Fibroblast of lung (primary cell): ENCODE results near the gene ANKRD33. TPM values are rescaled to one million over a fixed set of nuclear protein-coding genes. Genes with fewer than 3 reads are reported as not detected.
A peak's percentile ranks its signal among the peaks of the same experiment; 100 is the strongest.

Source experiments
- DNase-seq, 2 donors: peaks; one replicate each; pipeline versions ENCODE4 v3.0.0 to v3.0.0-alpha.2; 2010; ENCODE audit warnings: low read depth in 2 of 2
- H2AFZ ChIP-seq: 2 replicates; pipeline ENCODE4 v1.5.1; 2012; ENCODE audit warnings: low read length, control low read depth, inconsistent platforms
- H3K27ac ChIP-seq: 2 replicates; pipeline ENCODE4 v1.5.1; 2011; ENCODE audit warnings: low read length, control low read depth; ENCODE audit not compliant: insufficient read depth
- H3K27me3 ChIP-seq: 2 replicates; pipeline ENCODE4 v1.5.1; 2011; ENCODE audit warnings: mild to moderate bottlenecking, low read length; ENCODE audit not compliant: control insufficient read depth, insufficient read depth
- H3K36me3 ChIP-seq: 2 replicates; pipeline ENCODE4 v1.5.1; 2011; ENCODE audit warnings: low read length; ENCODE audit not compliant: control insufficient read depth, insufficient read depth
- H3K4me1 ChIP-seq: 2 replicates; pipeline ENCODE4 v1.5.1; 2011; ENCODE audit warnings: low read length; ENCODE audit not compliant: control insufficient read depth, insufficient read depth; ENCODE audit errors: extremely low read depth
- H3K4me2 ChIP-seq: 2 replicates; pipeline ENCODE4 v1.5.1; 2011; ENCODE audit warnings: low read length, control low read depth; ENCODE audit not compliant: insufficient read depth; ENCODE audit errors: extremely low read depth
- H3K4me3 ChIP-seq, 4 experiments: fragments of 200-600 bp in 1 of 4; sonication (generic) in 1 of 4; replicated peaks in 1 of 4; 2 replicates each; pipeline ENCODE4 v1.5.1; 2011 to 2016; ENCODE audit warnings: low read length in 4 of 4, low read depth in 3 of 4, mild to moderate bottlenecking in 3 of 4, control low read depth in 2 of 4, inconsistent platforms in 1 of 4, mixed read lengths in 1 of 4; ENCODE audit not compliant: insufficient read depth in 1 of 4; ENCODE audit errors: control extremely low read depth in 1 of 4
- H3K79me2 ChIP-seq: 2 replicates; pipeline ENCODE4 v1.5.1; 2012; ENCODE audit warnings: mild to moderate bottlenecking, low read length, inconsistent platforms; ENCODE audit not compliant: control insufficient read depth, insufficient read depth
- H3K9ac ChIP-seq: 2 replicates; pipeline ENCODE4 v1.5.1; 2011; ENCODE audit warnings: mild to moderate bottlenecking, low read length, control low read depth; ENCODE audit not compliant: insufficient read depth
- H3K9me3 ChIP-seq: 2 replicates; pipeline ENCODE4 v1.5.1; 2012; ENCODE audit warnings: low read depth, low read length; ENCODE audit not compliant: control insufficient read depth, insufficient read depth
- H4K20me1 ChIP-seq: 2 replicates; pipeline ENCODE4 v1.5.1; 2011; ENCODE audit warnings: low read length; ENCODE audit not compliant: control insufficient read depth, insufficient read depth; ENCODE audit errors: extremely low read depth
- CTCF ChIP-seq, 2 donors: IDR thresholded peaks in 1 of 2; conservative IDR thresholded peaks in 1 of 2; 1 replicate in 1 of 2; 2 replicates in 1 of 2; pipeline ENCODE4 v1.5.1; 2011 to 2012; ENCODE audit warnings: low read length in 2 of 2, control low read depth in 1 of 2, inconsistent platforms in 1 of 2, low read depth in 1 of 2, mild to moderate bottlenecking in 1 of 2
- EZH2 ChIP-seq: IDR thresholded peaks from 2 replicates; pipeline ENCODE4 v1.5.1; 2012; ENCODE audit warnings: low read length, control low read depth, mild to moderate bottlenecking; ENCODE audit errors: missing control alignments
- polyA plus RNA-seq, 2 donors: library from polyadenylated mRNA; depleted of rRNA in 1 of 2; stranded (reverse) in 1 of 2; unstranded in 1 of 2; fragments of >200 nt; gene quantifications; 2 replicates each; pipeline ENCODE4 v1.2.1, GENCODE V29; 2011 to 2012; ENCODE audit warnings: missing spikeins in 1 of 2
- total RNA-seq: library from RNA; depleted of rRNA; stranded (reverse); fragments of >200 nt; gene quantifications from 2 replicates; pipeline ENCODE4 v1.2.1, GENCODE V29; 2014

ANKRD33 gene
- total and polyA plus RNA-seq, 2 donors (not counting 1 experiment from before 2014, with no cell fraction given): under 0.01 TPM; not detected in 1

- DNase-seq: no peak
These were observed 42.4 kb upstream of the ANKRD33 start for GRCh38 chr12:51845482-51845881.

GRCh38 chr12:51846271-51846691 is 41.6 kb upstream of the ANKRD33 start:
- TF ChIP-seq EZH2: peak; percentile 45
- TF ChIP-seq CTCF (conservative IDR thresholded peaks at IDR 0.05 in 1 of 2, IDR thresholded peaks at IDR 0.05 in 1 of 2; ENCODE audit: low read depth in 1 of 2, low read length in 2 of 2): no peak
- H3K4me2 ChIP-seq: no peak overlapping the region
- H3K9ac ChIP-seq: no peak overlapping the region
- H3K9me3 ChIP-seq: no peaks in the 10 kb centered on the region
- no peaks in the 10 kb centered on the region for H3K36me3 ChIP-seq
- H3K27me3 ChIP-seq: peaks cover 52% of the 10 kb centered on the region
- H2AFZ ChIP-seq: no peak overlapping the region
- no peak for DNase-seq
- no peaks in the 10 kb centered on the region for H3K79me2 ChIP-seq
- H3K4me1 ChIP-seq: no peaks in the 10 kb centered on the region
- H3K4me3 ChIP-seq: no peak overlapping the region
- H4K20me1 ChIP-seq: no peaks in the 10 kb centered on the region
- H3K27ac ChIP-seq: no peak overlapping the region

More at GRCh38 chr12:51845482-51845881, 42.4 kb upstream of the ANKRD33 start:
- Histone ChIP-seq H3K4me1 (no peaks in the 10 kb centered on the region), H3K36me3 (no peaks in the 10 kb centered on the region), H2AFZ (no peak overlapping the region), H3K27ac (no peak overlapping the region), H3K9me3 (no peaks in the 10 kb centered on the region), H3K79me2 (no peaks in the 10 kb centered on the region), H3K27me3 (peaks cover 53% of the 10 kb centered on the region), H3K4me3 (no peak overlapping the region), H4K20me1 (no peaks in the 10 kb centered on the region), H3K9ac (no peak overlapping the region), H3K4me2 (no peak overlapping the region)
- TF ChIP-seq CTCF (conservative IDR thresholded peaks at IDR 0.05 in 1 of 2, IDR thresholded peaks at IDR 0.05 in 1 of 2; ENCODE audit: low read depth in 1 of 2, low read length in 2 of 2) (no peak), EZH2 (no peak)

GRCh38 chr12:51846911-51847642 is 40.8 kb upstream of the ANKRD33 start:
- Histone ChIP-seq H3K4me3 (peak overlapping the region in 3 of 4 experiments; percentile 15 to 51 (median 34)), H3K4me2 (peak overlapping the region; percentile 79), H3K4me1 (no peaks in the 10 kb centered on the region), H3K36me3 (no peaks in the 10 kb centered on the region), H4K20me1 (no peaks in the 10 kb centered on the region), H3K27ac (no peak overlapping the region), H3K27me3 (peaks cover 52% of the 10 kb centered on the region), H3K79me2 (no peaks in the 10 kb centered on the region), H2AFZ (peak overlapping the region; percentile 34), H3K9me3 (no peaks in the 10 kb centered on the region), H3K9ac (no peak overlapping the region)
- TF ChIP-seq CTCF (conservative IDR thresholded peaks at IDR 0.05 in 1 of 2, IDR thresholded peaks at IDR 0.05 in 1 of 2; ENCODE audit: low read depth in 1 of 2, low read length in 2 of 2): no peak
- peak; percentile 66 for TF ChIP-seq EZH2
- DNase-seq: peak in 1 of 2 donors; percentile 35
